Activated T-cell treated with anti-CD3 and anti-CD28 coated beads, Interleukin-2, amount 50 U/mL, for 4 hours (primary cell): ENCODE results near the gene AJUBA. TPM values are rescaled to one million over a fixed set of nuclear protein-coding genes. Genes with fewer than 3 reads are reported as not detected.
"Not testable (repeated sequence)": the region's sequence is repeated elsewhere in the genome, so short reads cannot be mapped to it uniquely, and the experiment has no call there.

Experiments
- ATAC-seq, 2 donors: fragments of 200-7000 bp; cut with Tn5 transposase; one replicate each; pipeline ENCODE4 v1.10.0; 2021
- DNase-seq: peaks from one replicate; pipeline ENCODE4 v3.0.0-alpha.2; 2020
- H3K27me3 Mint-ChIP-seq: one replicate; pipeline ENCODE4 v1.8.0; 2021; ENCODE audit warnings: low read depth, mixed read lengths
- H3K36me3 Mint-ChIP-seq: one replicate; pipeline ENCODE4 v1.8.0; 2022; ENCODE audit warnings: mixed read lengths; ENCODE audit not compliant: insufficient read depth
- H3K4me1 Mint-ChIP-seq: one replicate; pipeline ENCODE4 v1.8.0; 2021; ENCODE audit warnings: low read depth, mixed read lengths
- H3K4me3 Mint-ChIP-seq: one replicate; pipeline ENCODE4 v1.8.0; 2021; ENCODE audit warnings: mild to moderate bottlenecking, moderate library complexity, mixed read lengths
- H3K9me3 Mint-ChIP-seq: one replicate; pipeline ENCODE4 v1.8.0; 2021; ENCODE audit warnings: mixed read lengths
- total RNA-seq, 3 donors: library from RNA; stranded (reverse); gene quantifications; one replicate each; pipeline ENCODE4 v1.2.1, GENCODE V29; 2021

Gene AJUBA
- total RNA-seq, 3 donors from 2014 or later: 2.0 to 3.8 (median 2.6) TPM

DNA sequence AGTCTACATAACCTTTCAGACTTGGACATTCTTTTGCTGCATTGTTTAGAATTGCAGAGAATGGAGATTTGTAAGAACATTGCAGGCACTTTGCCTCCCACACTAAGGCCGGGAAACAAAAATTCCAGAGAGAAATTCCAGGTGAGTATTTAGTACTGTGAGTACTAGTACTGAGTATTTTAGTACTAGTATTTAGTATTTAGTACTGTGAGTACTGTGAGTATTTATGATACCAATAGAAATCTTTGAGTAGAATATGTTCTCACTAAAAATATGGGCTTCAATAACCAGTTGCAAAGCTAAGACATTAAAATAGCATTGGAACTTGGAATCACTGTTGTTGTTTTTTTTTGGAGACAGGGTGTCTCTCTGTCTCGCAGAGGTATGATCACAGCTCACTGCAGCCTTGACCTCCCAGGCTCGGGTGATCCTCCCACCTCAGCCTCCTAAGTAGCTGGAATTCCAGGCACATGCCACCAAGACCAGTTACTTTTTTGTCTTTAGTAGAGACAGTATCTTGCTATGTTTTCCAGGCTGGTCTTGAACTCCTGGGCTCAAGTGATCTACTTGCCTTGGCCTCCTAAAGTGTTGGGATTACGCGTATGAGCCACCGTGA lies 20.2 kb downstream of the AJUBA start:
- H3K36me3 Mint-ChIP-seq: no peaks in the 10 kb centered on the region
- ATAC-seq: no peak
- DNase-seq: no peak
- H3K4me3 Mint-ChIP-seq: no peak overlapping the region
- H3K4me1 Mint-ChIP-seq: peaks cover 6% of the 10 kb centered on the region
- no peaks in the 10 kb centered on the region for H3K27me3 Mint-ChIP-seq
- H3K9me3 Mint-ChIP-seq: no peaks in the 10 kb centered on the region

DNA sequence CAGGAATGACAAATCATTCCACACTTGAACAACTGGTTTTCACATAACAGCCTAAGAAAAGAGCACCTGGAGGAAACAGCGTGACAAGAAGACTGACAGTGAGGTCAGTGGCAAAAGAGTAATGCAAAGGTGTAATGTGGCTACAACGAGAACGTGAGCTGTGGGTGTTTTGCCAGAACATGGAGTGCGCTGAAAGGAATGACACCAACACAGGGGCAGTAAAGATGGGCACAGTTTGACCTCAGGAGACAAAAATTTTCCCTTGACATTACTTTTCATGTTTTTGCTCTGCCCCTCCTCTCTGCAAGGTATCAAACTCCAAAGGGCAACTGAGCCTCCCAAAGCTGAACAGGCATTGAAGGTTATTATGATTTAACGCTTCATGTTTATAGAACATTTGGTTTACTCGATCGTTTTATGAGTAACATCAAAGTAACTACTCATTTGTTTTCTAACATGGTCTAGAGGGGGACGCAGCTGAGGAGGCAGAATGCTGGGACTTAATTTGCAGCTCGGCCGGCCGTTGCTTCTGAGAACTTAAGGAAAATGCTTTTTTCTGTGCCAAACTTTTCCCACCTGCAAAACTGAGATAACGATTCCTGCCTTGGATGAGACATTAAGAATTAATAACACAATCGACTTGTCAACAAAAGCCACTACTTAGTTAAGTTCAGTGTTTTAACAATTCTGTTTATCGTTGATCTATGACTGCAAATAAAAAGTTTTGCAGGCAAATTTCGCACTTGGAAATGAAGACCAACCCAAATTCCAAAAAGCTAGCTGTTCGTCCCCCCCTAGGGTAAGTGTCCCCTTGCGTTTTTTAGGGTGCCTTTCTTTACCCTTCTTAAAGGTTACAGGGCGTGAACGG lies 26.4 kb downstream of the AJUBA start:
- no peak for ATAC-seq
- H3K27me3 Mint-ChIP-seq: no peaks in the 10 kb centered on the region

DNA sequence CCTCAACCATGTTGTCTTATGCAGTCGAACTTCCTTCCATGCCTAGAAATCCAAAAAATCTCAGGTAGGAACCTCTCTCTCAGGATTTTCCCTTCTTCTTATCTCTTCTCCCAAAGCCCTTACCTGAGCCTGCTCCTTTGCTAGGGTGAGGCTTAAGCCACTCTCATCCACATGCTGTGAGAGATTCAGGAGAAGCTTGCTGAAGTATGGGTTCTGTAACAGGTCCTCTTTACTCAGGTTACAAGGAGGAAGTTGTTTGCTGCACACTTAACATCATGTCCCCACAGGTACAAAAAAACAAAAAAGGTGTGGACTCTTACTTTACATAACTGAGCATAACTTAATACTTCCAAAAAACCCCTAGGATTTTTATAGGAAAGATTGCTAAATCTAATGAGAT lies 29.9 kb downstream of the AJUBA start:
- Mint-ChIP-seq H3K36me3 (peaks cover 10% of the 10 kb centered on the region), H3K9me3 (no peaks in the 10 kb centered on the region), H3K4me1 (peaks cover 13% of the 10 kb centered on the region), H3K4me3 (no peak overlapping the region), H3K27me3 (no peaks in the 10 kb centered on the region)
- DNase-seq (no peak), ATAC-seq (no peak)

More for the DNA sequence above, 26.4 kb downstream of the AJUBA start:
- Mint-ChIP-seq H3K9me3 (no peaks in the 10 kb centered on the region), H3K4me1 (peaks cover 18% of the 10 kb centered on the region), H3K4me3 (peak overlapping the region; percentile 92), H3K36me3 (peaks cover 4% of the 10 kb centered on the region)
- no peak for DNase-seq

DNA sequence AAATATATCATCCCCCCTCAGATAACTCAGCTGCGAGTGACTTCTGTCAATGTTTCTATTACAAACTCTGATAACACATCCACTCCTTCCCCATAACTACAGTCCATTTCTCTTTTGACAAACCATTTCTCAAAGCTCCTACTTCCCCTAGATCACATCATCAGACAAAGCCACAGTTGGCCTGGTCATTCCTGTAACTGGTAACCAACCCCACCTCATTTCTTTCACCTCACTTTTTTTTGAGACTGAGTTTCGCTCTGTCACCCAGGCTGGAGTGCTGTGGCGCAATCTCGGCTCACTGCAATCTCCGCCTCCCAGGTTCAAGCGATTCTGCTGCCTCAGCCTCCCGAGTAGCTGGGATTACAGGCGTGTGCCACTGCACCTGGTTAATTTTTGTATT lies 30.6 kb downstream of the AJUBA start:
- H3K27me3 Mint-ChIP-seq, H3K9me3 Mint-ChIP-seq, ATAC-seq, H3K4me3 Mint-ChIP-seq, DNase-seq: not testable (repeated sequence)
- peaks cover 17% of the 10 kb centered on the region for H3K36me3 Mint-ChIP-seq
- peaks cover 12% of the 10 kb centered on the region for H3K4me1 Mint-ChIP-seq

DNA sequence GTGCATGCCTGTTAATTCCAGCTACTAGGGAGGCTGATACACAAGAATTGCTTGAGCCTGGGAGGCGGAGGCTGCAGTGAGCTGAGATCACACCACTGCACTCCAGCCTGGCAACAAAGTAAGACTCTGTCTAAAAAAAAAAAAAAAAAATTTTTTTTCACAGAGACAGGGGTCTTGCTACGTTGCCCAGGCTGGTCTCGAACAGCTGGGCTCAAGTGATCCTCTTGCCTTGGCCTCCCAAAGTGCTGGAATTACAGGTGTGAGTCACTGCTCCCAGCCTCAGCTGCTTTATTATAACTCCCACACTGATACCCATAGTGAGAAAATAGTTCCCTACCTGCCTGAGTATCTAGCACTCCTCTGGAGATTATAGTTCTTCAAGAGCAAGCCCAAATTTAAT lies 36.7 kb downstream of the AJUBA start:
- peaks cover 21% of the 10 kb centered on the region for H3K36me3 Mint-ChIP-seq
- DNase-seq: no peak
- H3K4me3 Mint-ChIP-seq: no peak overlapping the region

DNA sequence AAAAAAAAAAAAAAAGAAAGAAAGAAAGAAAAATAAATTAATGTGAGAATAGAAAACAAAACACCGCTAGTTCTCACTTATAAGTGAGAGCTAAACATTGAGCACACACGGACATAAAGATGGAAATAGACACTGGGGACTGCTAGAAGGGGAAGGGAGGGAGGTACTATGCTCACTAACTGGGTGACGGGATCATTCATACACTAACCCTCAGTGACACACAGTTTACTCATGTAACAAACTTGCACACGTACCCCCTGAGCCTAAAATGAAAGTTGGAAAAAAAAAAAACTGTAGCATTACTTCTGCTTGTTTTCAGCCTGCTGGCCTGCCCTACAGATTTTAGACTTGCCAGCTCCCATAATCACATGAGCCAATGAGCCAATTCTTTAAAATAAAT lies 42.7 kb downstream of the AJUBA start:
- DNase-seq (no peak), ATAC-seq (no peak)
- Mint-ChIP-seq H3K9me3 (no peaks in the 10 kb centered on the region), H3K36me3 (peaks cover 3% of the 10 kb centered on the region), H3K4me1 (no peaks in the 10 kb centered on the region), H3K27me3 (no peaks in the 10 kb centered on the region), H3K4me3 (no peak overlapping the region)

More for the DNA sequence above, 36.7 kb downstream of the AJUBA start:
- Mint-ChIP-seq H3K4me1 (no peaks in the 10 kb centered on the region), H3K9me3 (no peaks in the 10 kb centered on the region), H3K27me3 (no peaks in the 10 kb centered on the region)
- no peak for ATAC-seq

DNA sequence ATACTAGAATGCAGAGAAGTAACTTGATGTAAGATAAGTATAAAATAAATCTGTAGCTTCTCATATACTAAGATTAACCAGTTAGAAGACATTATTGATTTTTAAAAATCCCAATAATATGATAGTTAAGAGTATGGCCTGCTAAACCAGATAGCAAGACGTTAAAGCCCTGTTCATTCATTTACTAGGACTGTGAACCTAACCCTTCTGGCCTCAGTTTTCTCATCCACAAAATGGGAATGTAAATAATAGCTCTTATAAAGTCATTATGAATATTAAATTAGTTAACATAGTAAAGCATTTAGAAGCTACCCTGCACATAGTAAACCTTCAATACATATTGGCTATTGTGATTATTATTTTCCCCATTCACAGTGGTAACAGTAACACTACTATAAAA lies 47.2 kb downstream of the AJUBA start:
- Mint-ChIP-seq H3K36me3 (no peaks in the 10 kb centered on the region), H3K27me3 (no peaks in the 10 kb centered on the region), H3K4me1 (peaks cover 11% of the 10 kb centered on the region), H3K9me3 (no peaks in the 10 kb centered on the region), H3K4me3 (no peak overlapping the region)
- no peak for DNase-seq
- ATAC-seq: no peak

DNA sequence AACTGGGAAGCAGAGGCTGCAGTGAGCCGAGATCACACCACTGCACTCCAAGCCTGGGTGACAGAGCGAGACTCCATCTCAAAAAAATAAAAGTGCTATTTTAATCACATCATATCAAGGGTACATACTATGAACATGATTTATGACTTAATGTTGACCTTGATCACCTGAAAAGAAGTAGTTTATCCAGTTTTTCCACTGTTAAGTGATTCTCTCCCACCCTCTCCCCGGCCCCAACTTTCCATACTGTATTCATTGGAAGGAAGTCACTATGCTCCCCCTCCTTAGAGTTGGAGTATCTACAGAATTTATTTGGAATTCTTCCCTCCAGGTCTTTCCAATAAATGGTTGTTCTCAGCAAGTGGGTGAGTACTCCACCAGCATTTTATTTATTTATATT lies 50.2 kb downstream of the AJUBA start:
- H3K9me3 Mint-ChIP-seq: no peaks in the 10 kb centered on the region
- ATAC-seq (no peak), DNase-seq (no peak)
- H3K4me1 Mint-ChIP-seq: peaks cover 22% of the 10 kb centered on the region
- H3K36me3 Mint-ChIP-seq: peaks cover 3% of the 10 kb centered on the region
- H3K4me3 Mint-ChIP-seq: no peak overlapping the region
- H3K27me3 Mint-ChIP-seq: no peaks in the 10 kb centered on the region

DNA sequence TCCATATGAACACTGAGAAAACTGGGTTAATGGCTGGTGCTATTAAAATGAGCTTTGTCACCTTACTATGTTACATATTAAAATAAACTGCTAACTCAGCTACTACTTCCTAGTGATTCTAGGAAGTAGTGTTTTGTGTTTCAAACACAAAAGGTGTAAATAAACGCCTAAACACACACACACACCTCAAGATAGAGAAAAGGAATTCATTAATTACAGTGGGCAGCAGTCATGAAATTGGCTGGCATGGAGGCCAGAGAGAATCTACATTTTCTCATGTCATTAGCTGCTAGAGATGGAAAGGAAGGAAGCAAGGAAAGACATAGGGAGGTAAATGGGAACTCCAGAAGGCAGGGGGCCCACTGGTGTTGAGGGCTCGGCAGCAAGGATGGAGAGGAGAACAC lies 52.4 kb downstream of the AJUBA start:
- H3K9me3 Mint-ChIP-seq: no peaks in the 10 kb centered on the region
- no peak for ATAC-seq
- peaks cover 17% of the 10 kb centered on the region for H3K36me3 Mint-ChIP-seq
- no peak for DNase-seq
- no peaks in the 10 kb centered on the region for H3K27me3 Mint-ChIP-seq
- no peak overlapping the region for H3K4me3 Mint-ChIP-seq
- H3K4me1 Mint-ChIP-seq: peaks cover 33% of the 10 kb centered on the region

DNA sequence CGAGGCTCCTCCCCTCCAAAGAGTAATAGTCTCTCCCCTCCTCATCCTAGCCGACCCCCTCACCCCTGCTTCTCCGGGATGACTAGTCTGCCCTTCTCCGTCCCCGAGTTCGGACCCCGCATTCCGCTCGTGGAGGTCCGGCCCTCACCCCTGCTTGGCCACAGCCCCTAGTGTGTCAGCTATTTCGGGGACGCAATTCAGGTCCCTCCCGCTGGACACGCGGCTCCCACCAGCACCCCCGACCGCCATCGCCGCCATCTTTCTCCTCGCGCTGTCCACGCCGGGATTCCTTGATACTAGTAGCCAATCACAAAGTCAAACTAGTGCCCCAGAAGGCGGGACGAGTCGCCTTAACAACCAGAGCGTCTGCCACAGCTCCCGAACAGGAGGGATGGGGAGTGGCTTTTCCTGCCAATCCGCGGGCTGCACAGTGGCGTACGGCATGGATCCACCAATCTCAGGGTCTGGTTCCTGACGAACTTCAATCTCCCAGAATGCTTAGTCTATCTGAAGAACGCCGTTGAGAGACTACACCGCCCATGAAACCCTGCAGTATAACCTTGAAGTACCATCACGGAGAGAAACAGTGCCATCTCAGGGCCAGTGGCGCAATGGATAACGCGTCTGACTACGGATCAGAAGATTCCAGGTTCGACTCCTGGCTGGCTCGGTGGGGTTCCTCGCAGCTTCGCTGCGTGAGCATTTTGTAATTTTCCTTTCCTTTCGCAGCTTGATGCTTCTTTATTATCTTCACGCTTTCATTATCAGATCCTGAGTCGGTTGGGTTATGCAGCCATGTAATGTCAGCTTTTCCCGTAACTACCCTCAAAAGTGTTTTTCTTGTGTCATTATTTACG lies 53.0 kb downstream of the AJUBA start, which contains the start of gene PRMT5:
Gene PRMT5 (minus strand): TSS at position 273 of the 857 bp plus-strand sequence. CDS start 15 bp downstream, at position 258.
- H3K4me3 Mint-ChIP-seq: no peak within 1 kb of the TSS
- ATAC-seq (peak; percentile 96 to 98), DNase-seq (peak; percentile 93)
- no peaks in the 10 kb centered on the region for H3K27me3 Mint-ChIP-seq
- no peaks in the 10 kb centered on the region for H3K9me3 Mint-ChIP-seq
- peaks cover 23% of the 10 kb centered on the region for H3K36me3 Mint-ChIP-seq
- peaks cover 33% of the 10 kb centered on the region for H3K4me1 Mint-ChIP-seq

DNA sequence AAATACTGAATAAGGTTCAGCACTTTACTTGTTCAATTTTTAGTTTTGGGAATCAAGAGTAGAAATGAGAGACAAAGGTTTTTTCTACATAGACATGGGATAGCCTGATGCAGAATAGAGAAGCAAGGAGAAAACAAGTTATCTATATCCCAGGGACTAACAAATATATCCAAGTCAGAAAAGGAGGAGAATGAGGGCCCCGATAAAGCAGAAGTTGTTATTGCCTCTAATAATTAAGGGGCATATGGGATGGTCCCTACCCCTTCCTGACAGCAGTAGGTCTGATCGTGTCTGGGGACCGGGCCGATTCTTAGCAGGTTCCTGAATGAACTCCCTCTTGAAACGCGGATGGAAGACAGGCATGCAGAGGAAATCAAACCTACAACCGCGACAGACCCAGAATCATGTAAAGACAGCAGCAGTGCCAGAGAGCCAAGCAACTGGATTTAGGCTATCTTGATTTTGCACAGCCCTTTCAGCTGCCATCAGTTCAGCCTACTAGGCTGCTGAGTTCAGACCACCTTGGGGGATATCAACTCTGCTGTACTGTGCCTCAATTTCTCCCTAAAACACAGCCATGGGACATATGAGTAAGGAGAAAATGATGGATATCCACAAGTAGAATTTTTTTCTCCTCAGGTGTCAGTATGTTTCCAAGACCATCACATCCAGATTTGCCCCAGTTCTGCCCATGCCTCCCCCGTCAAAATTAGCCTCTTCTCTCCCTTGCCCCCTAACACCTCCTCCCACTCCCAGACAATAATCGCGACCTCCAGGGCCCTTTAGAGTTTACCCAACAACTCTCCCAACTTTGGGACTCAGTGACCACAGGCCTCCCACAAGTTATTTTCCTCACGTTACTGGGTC lies 53.9 kb downstream of the AJUBA start:
- DNase-seq (no peak), ATAC-seq (no peak)
- H3K36me3 Mint-ChIP-seq: peaks cover 31% of the 10 kb centered on the region
- no peaks in the 10 kb centered on the region for H3K9me3 Mint-ChIP-seq
- H3K4me1 Mint-ChIP-seq: peaks cover 33% of the 10 kb centered on the region
- no peaks in the 10 kb centered on the region for H3K27me3 Mint-ChIP-seq
- no peak overlapping the region for H3K4me3 Mint-ChIP-seq

DNA sequence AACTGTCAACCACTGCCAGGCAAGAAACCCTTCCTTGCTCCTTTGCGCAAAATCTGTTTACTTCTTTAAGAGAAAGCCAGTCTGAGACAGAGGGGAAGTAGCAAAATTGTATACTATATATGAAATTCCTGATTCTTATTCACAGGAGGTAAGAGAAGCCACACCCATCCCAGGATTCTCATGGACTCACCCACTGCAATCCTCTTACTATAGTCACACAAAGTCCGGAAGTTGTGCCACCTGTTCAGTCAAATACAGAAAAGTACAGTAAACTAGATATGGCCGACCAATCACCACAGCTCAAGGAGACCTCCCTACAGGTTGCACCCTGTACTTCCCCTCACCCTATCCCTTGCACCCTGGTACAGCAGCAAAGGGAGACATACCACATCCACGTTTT lies 56.0 kb downstream of the AJUBA start:
- H3K4me1 Mint-ChIP-seq: peaks cover 22% of the 10 kb centered on the region
- H3K4me3 Mint-ChIP-seq: no peak overlapping the region
- no peak for ATAC-seq
- DNase-seq: no peak
- no peaks in the 10 kb centered on the region for H3K9me3 Mint-ChIP-seq
- peaks cover 46% of the 10 kb centered on the region for H3K36me3 Mint-ChIP-seq
- no peaks in the 10 kb centered on the region for H3K27me3 Mint-ChIP-seq

DNA sequence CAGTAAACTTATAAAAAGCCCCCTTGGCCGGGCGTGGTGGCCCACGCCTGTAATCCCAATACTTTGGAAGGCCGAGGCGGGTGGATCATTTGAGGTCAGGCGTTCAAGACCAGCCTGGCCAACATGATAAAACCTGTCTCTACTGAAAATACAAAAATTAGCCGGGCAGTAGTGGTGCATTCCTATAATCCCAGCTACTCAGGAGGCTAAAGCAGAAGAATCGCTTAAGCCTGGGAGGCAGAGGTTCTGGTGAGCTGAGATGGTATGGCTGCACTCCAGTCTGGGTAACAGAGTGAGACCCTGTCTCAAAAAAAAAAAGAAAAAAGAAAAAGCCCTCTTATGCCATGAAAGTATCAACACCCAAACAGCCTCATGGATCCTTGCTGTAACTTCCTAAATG lies 56.8 kb downstream of the AJUBA start:
- peaks cover 53% of the 10 kb centered on the region for H3K36me3 Mint-ChIP-seq
- H3K4me3 Mint-ChIP-seq: no peak overlapping the region
- no peak for DNase-seq
- H3K4me1 Mint-ChIP-seq: peaks cover 22% of the 10 kb centered on the region
- ATAC-seq: no peak
- H3K27me3 Mint-ChIP-seq: no peaks in the 10 kb centered on the region
- H3K9me3 Mint-ChIP-seq: no peaks in the 10 kb centered on the region
